NCI-H226 (cell line): Measurements from ENCODE around the gene PNLIP.

ENCODE experiments used
- DNase-seq: peaks from one replicate; pipeline ENCODE4 v3.0.0-alpha.2; 2015

The PNLIP gene

DNA sequence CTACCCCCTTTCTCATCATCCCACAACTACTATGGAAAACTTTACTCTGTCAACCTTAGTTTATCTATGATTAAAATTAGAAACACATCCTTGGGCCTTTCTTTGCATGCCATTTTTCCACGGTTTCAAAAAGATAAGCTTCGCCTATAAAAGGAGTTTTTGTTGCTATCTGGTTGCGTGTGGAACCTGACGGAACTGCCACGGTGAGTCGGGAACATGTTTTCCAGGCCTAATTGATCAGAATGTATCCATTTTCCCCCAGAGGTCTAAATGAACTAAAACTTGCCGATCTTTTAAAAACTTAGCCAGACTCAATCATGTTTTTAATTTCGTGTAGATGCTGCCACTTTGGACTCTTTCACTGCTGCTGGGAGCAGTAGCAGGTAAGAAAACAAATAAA, at the start of gene PNLIP:
PNLIP (plus strand) TSS at position 176 of the 400 bp plus-strand sequence; CDS start at position 338, 162 bp downstream.
- DNase-seq = no peak

DNA sequence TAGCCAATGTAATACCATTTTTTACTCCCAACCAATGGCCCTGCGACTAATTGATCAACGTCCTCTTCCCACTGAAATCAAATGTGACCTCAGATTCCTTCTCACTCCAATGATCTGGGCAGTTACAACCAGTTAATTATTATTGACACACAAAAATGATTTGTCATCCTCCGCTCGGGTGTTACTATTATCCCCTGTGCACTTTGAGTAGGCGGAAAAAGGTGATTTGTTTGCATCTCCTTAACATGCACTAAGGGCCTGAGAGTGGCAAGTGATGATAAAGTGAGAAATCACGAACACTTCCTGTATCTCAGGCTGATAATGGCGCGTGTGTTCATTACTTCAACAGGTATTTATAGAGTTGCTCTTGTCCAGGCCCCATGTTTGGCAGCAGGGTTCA, 40.9 kb upstream of the PNLIP start:
- no peak for DNase-seq

DNA sequence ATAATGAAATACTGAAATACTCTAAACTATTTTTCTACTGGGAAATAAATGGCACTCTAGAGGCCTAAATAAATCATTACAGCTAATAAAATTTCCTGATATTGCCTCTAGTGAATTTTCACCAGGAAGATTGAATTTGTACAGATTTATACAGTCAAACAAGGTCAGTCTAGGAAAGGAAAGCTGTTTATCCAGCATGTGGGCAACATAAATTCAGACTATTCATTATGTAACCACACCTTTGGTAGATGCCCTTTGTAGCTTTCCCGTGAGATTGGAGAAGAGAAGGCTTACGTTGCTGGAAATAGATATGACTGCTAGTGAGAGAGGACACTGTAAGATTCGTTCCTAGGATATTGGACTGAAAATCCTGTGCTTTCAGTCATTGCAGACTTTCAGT, 35.2 kb upstream of the PNLIP start:
- DNase-seq = no peak

DNA sequence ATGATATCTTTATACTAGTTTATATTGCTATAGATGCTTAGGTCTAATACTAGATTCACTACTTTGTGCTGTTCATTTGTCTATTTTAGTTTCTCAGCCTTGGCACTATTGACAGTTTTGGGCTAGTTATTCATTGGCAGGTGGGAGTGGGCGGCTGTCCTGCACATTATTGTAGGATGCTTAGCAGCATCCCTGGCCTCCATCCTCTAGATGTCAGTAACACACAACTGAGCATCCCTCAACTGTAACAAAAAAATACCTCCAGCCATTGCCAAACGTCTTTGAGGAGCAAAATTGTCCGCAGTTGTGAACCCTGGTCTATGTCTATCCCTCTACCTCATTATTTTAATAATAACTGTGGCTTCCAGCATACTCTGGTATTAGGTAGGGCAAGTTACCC, 34.4 kb upstream of the PNLIP start:
- DNase-seq = no peak

DNA sequence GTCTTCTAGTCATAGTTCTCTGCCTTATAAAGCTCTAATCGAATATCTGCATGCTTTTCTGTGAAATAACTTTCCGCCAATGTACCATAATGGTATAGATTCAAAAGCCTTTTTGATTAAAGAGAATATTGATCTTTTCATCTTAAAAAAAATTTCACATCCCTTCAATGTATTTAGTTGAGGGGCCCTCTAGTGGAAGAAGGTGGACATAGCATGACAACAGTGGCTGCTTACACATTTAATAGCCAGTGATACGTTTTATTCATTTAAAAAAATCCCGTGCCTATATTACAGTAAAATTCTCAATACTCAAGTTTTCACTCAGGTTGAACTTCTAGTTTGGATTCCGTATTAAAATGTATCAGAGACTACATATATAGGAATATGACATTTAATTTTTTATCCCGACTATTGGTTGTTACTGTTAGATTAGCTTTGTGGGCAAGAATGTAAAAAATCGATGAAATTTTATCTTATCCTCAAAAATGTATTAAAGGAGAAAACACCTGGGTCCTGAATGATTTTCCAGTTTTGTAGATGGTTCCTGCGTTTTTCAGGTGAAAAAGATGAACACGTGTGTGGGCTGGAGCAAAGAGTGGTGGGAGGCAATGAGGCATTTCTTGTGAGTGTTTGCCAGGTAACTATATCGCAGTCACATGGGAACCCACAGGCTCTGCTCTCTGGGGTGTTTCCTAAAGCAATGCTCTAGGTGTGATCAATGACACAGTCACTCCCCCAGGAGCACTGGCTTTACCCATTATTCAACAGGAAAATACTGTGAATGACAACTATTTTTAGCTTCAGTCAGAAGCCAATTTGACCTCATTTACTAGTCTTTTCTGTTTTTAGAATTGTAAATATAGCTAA, 24.1 kb upstream of the PNLIP start:
- DNase-seq = no peak

DNA sequence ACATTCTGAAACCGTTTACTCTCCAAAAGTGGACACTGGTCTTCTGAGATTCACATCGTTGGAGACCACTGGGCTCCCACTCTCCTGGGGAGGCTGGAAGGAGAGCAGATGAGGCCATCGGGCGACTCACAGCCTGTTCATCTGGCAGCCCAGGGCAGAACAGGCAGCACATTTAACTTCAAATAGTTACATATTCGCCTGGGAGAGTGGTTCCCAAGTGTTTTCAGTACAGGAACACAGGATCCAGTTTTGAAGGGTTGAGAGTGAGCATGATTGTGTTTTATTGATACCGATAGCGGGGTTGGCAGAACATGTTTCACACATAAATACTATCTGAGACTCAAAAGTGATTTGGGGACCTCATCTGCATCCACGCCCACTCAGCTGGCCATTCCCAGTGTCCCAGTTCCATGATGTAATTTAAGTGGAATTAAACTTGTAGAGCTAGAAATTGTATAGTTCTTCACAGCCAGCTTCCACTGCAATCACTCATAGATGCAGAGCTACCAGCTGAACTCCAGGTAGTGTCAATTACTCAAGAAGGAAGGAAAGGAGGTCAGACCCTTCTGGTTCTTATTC, 22.8 kb upstream of the PNLIP start:
- no peak for DNase-seq

DNA sequence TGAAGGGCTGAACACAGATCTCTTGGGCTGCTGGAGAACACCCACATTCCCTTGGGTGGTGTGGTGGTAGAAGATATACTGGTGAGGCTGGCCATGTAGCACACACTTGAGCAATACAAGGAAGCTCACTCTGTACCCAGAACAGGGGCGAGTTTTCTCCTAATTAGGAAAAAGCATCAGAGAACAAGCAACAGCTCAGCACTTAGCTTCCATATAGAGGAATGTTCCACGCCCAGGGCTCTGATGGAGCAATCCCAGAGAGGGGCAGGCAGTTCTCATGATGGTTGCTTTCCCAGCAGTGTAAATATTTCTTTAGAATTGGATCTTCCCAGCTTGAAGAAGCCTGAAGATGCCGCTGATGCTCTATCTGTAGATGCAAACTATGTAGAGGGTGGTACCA, 21.0 kb upstream of the PNLIP start:
- DNase-seq = no peak

DNA sequence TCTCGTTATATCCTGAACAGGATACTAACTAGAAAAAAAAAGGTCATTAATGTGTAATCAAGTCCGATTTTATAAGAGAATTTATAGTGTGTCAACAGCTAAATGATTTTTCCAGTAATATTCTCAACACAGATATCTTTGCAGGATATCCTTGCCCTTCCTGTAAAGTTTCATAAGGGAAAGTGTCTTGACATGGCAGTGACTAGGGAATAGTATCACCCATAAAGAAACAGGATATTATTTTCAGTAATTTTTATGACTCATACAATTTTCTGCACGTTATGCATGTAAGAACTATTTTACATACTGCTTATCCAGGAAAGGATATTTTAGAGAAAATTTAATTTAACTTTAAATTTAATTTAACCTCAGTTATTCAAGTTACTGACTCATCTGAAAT, 19.5 kb upstream of the PNLIP start:
- DNase-seq = no peak

DNA sequence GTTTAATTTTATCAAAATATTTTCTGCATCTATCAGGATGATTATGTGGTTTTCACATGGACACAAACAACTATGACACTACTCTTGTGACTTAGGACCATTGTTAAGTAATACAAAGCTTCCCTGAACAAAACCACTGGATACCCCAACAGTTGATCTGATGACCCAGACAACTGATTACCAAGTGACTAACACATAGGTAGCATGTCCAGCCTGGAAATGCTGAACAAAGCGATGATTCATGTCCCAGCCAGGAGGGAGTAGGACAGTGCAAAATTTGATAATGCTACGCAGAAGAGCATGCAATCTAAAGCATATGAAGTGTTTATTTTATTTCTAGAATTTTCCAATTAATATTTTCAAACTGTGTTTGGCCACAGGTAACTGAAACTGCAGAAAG, 8.9 kb upstream of the PNLIP start:
- DNase-seq = no peak

DNA sequence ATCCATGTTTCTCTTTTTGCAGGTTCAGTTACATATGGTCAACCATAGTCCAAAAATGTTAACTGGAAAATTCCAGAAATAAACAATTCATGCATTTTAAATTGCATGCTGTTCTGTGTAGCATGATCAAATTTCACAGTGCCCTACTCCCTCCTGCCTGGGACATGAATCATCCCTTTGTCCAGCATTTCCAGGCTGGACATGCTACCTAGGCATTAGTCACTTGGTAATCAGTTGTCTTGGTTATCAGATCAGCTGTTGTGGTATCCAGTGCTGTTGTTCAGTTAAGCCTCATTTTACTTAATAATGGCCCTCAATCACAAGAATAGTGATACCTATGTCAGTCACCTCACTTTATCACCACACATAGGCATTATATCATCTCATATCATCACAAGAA, 7.3 kb upstream of the PNLIP start:
- DNase-seq = peak; percentile 34

DNA sequence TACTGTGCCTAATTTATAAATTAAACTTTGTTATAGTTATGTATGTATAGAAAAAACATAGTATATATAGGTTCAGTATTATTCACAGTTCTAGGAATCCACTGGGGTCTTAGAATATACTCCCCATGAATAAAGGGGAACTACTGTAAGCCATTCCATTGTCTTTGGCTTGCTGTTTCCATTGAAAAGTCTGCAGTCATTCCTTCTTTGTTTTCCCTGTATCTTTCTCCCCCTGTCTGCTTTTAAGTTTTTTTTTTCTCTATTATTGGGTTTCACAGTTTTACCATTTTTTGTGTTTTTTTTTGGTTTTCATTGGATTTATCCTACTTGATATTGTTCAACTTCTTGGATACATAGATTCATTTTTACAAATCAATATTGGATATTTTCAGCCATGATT, 6.7 kb upstream of the PNLIP start:
- no peak for DNase-seq

DNA sequence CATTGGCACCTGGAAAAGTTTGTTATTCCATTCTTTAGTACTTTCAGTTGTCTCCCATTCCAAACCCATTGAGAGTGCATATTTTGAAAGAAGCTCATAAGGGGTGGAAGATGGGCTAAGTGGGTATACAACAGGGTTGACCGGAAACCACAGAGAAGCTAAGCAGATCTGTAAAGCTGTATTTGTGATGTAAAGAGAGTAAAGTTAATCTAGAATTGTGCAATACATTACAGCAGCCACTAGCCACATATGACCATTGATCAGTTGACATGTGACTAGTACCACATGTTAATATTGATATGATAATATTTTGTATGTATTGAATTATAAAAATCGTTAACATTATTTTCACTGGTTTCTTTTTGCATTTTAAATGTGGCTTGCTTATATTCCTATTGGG, 4.9 kb upstream of the PNLIP start:
- DNase-seq = no peak

DNA sequence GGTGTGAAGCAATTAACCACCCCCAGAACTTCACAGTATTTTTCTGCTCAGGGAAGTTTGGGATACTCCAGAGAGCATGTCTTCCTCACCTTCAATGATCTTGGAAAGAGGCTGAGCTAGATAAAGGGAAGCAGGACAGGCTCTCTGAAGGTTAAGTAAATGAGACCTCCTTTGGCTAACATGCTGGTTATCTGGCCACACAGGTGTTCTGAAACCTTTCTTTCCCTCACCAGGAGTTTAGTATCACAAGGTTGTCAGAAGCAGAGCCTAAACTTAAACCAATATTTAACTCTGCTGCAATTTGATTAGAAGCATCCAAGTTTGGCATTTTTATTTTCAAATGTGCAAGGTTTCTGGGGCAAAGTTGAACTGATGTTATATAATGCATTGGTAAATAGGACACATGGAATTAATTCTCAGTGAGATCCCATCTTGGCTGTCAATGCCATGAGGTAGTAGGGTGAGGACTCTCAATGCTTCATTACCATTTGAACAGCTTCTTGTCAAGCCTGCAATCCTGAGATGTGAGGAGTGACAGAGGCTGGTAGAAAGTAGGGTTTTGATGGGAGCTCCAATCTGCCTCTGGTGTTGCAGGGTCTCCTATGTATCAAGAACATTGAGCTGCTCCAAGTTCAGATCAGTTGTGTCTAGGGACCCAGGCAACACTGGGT, 3.6 kb upstream of the PNLIP start:
- DNase-seq = no peak

DNA sequence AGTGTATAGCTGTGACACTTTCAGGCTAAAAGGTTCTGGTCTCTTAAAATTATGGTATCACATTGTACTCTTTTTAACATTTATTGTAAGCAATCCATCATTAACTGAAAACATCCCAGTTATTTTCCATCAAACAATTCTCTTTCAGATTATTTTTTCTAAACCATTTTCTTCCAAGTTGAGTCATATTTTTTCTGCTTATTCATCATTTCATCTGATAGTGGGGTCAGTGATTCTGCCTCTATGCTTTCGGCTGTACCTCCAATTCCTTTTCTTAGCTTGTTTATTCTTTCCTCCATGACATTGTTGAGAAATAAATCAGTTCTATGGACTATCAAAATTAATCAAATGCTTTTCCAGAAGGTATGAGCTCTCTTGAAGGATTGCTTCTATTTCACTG, 609 bp upstream of the PNLIP start:
- DNase-seq = no peak

DNA sequence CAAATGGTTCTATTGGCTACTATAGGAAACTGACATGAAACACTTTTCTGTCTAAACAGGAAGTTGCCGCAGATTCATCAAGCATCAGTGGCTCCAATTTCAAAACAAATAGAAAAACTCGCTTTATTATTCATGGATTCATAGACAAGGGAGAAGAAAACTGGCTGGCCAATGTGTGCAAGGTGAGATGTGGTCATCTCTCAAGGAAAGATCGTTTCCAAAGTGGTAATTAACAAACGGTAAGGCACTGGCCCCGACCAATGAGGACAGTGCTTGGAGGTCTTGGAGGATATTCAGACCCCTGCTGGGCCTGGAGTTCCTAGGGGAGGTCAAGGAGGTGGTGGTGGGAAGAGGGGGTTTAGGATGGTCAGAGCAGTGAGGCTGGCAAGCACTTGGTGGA, 2.6 kb downstream of the PNLIP start:
- DNase-seq = no peak

DNA sequence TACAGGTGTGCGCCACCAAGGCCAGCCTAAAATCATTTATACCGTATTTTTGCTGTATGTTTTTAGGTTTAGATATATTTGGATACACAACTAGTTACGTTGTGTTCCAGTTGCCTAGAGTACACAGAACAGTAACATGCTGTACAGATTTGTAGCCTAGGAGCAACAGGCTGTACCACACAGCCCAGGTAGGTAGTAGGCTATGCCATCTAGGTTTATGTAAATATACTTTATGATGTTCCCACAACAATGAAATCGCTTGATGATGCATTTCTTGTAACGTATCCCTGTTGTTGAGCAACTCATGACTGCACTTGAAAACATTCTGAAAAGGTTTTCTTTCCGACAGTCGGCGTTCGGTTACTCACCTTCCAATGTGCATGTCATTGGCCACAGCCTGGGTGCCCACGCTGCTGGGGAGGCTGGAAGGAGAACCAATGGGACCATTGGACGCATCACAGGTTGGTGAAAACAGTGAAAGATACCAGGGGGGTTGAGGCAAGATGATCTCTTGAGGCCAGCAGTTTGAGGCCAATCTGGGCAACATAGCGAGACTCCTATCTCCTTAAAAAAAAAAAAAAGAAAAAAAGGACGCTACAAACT, 7.7 kb downstream of the PNLIP start:
- DNase-seq = no peak

DNA sequence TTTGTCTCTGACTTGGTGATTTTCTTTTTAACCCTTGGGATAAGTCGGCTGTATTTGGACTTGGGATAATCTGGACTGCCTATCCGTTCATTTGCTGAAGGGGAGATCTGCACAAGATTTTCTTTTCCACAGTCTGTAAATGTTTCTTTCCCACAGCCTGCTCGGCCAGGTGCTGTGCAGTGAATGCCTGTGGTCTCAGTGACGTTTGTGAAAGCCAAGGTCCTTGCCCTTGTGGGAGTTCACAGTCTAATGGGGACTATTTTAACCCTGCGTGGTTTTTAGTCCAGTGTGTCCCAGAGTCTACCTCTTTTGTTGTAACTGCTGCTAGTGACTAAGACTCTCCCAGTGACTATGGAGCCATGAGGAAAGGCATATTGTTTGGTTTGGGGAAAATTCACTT, 8.9 kb downstream of the PNLIP start:
- no peak for DNase-seq

DNA sequence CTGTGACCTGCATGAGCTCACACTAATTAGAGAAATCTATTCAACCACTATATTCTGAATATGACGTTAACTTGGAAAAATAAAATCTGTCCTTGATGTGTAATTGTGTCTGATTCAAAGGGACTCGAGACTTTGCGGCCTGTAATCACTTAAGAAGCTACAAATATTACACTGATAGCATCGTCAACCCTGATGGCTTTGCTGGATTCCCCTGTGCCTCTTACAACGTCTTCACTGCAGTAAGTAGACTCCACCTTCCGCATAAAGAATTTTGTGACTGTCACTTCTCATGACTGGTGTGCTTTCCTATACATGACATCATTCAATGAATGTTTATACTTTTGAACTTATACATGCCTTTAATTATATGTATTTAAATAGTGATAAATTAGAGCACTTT, 10.1 kb downstream of the PNLIP start:
- DNase-seq = no peak

DNA sequence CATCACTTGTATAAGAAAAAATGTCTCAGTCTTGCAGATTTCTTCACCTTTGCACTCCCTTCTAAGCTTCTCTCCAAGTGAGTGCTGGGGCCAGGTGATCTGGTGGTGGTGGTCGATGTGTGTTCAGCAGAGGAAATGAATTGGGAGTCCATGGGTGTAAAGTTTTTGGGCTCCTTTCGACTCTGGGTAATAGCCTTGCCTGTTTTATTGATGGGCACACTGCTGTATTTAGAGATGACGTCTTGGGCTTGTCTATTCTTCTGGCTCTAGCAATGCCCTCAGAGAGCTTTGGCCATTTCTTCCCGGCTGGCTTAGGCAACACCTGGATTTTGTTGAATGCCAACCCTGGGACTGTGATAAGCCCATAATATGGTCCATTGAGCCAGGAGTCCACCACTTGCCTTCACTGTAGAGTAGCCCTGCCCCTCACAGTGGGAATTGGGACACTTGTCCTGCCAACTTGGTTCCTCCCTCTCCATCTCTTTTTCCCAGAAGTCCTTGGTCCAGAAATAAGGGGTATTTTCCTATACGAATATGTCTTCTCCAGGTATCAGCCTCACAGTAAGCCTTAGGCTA, 11.7 kb downstream of the PNLIP start:
- no peak for DNase-seq

DNA sequence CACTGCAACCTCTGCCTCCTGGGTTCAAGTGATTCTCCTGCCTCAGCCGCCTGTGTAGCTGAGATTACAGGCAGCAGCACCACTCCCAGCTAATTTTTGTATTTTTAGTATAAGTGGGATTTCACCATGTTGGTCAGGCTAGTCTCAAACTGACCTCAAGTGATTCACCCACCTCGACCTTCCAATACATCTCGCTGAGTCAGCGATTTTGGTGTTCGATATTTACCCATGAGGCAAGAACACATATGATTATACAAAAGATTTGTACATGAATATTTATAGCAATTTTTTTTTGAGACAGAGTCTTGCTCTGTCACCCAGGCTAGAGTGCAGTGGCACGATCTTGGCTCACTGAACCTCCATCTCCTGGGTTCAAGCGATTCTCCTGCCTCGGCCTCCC, 19.8 kb downstream of the PNLIP start:
- no peak for DNase-seq

DNA sequence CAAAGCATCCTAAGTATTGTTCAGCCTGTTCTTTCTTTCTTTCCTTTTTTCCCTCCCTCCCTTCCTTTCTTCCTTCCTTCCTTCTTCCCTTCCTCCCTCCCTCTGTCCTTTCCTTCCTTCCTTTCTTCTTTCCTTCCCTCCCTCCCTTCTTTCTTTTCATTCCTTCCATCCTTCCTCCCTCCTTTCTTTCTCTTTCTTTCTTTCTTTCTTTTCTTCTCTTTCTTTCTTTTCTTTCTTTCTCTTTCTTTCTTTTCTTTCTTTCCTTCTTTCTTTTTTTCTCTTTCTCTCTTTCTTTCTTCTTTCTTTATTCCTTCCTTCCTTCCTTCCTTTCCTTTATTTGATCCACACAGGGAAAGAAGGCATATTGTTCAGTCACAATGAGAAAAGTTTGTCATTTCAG, 21.2 kb downstream of the PNLIP start:
- DNase-seq = no peak

DNA sequence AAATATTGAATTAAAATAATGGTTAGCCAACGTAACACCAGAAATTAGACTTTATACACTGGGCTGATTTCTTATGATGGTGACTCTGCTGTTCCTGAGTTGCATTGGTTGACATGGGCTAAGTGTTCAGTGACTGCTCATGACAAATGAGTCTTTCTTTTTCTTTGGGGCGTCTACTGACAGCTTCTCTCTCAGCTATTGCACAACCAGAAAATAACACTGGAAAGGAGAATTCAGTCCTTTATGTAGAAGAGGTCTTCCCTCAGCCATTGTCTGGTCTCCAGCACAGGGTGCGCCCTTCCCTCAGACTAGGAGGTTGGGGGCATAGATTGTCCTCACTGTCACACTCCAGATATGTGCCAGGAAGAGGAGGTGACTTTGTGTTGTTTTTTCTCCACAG, 21.6 kb downstream of the PNLIP start:
- DNase-seq = no peak

DNA sequence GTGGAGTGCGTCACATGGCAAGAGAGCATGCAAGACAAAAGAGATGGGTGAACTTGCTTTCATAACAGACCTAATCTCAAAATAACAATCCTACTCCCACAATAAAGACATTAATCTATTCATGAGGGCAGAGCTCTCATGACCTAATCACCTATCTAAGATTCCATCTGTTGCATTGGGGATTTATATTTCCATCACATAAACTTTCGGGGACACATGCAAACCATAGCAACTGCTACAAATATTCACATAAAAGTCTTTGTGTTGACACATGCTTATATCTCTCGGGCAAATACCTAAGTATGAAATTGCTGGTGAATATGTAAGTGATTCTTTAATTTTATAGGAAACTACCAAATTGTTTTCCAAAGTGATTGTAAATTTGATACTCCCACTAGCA, 29.1 kb downstream of the PNLIP start:
- DNase-seq = no peak
